SK-N-SH treated with all-trans-retinoic acid at 6 μM for 48 hours (cell line): Measurements from ENCODE around the gene METTL27.

Experiments
- CSDC2 ChIP-seq: fragments of 250-450 bp; sonication (Bioruptor Pico); IDR thresholded peaks from 2 replicates; pipeline ENCODE4 v1.5.0; 2020; ENCODE audit warnings: mild to moderate bottlenecking, moderate library complexity
- RARB ChIP-seq: fragments of 250-450 bp; sonication (Bioruptor Pico); IDR thresholded peaks from 2 replicates; pipeline ENCODE4 v1.8.0; 2021; ENCODE audit warnings: mild to moderate bottlenecking, moderate library complexity
- TOX ChIP-seq: fragments of 250-450 bp; sonication (Bioruptor Pico); IDR thresholded peaks from 2 replicates; pipeline ENCODE4 v1.8.0; 2021; ENCODE audit warnings: mild to moderate bottlenecking, moderate library complexity, borderline replicate concordance
- ZFP3 ChIP-seq: fragments of 250-450 bp; sonication (Bioruptor Pico); IDR thresholded peaks from 2 replicates; pipeline ENCODE4 v1.5.0; 2020; ENCODE audit warnings: mild to moderate bottlenecking, moderate library complexity
- ZFP30 ChIP-seq: fragments of 450-650 bp; formaldehyde crosslinking; IDR thresholded peaks from 2 replicates; pipeline ENCODE4 v1.5.0; 2022; ENCODE audit warnings: mild to moderate bottlenecking, moderate library complexity
- ZNF70 ChIP-seq: fragments of 450-650 bp; formaldehyde crosslinking; IDR thresholded peaks from 2 replicates; pipeline ENCODE4 v1.5.0; 2020; ENCODE audit warnings: mild to moderate bottlenecking, moderate library complexity
- TF ChIP-seq, protein P1 (sequence below): fragments of 250-450 bp; sonication (Bioruptor Pico); IDR thresholded peaks from 2 replicates; pipeline ENCODE4 v1.8.0; 2020; ENCODE audit warnings: mild to moderate bottlenecking, moderate library complexity, borderline replicate concordance

DNA sequence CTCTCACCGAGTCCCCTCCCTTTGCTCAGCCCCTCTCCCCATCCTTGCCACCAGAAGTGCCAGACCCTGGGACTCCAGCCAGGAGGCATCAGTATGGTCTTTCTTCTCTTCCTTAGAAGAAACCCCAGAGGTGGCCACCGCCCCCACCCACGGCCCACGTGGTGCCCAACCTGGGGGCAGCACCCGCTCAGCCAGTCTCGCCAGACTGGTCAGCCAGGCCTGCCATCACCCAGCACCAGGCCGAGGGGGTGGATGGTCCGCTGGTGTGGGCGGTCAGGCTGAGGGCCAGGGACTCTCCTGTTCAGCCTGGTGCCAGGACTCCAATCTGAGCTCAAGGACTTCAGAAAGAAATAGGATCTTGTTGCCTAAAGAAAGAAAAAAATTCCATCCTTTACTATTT lies 17.3 kb downstream of the METTL27 start:
- TF ChIP-seq, protein P1, sequence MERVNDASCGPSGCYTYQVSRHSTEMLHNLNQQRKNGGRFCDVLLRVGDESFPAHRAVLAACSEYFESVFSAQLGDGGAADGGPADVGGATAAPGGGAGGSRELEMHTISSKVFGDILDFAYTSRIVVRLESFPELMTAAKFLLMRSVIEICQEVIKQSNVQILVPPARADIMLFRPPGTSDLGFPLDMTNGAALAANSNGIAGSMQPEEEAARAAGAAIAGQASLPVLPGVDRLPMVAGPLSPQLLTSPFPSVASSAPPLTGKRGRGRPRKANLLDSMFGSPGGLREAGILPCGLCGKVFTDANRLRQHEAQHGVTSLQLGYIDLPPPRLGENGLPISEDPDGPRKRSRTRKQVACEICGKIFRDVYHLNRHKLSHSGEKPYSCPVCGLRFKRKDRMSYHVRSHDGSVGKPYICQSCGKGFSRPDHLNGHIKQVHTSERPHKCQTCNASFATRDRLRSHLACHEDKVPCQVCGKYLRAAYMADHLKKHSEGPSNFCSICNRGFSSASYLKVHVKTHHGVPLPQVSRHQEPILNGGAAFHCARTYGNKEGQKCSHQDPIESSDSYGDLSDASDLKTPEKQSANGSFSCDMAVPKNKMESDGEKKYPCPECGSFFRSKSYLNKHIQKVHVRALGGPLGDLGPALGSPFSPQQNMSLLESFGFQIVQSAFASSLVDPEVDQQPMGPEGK = no peak
- TF ChIP-seq RARB (CRISPR knock-in tag) = no peak
- no peak for TF ChIP-seq CSDC2 (CRISPR knock-in tag)
- no peak for TF ChIP-seq TOX (CRISPR knock-in tag)
- no peak for TF ChIP-seq ZFP3
- TF ChIP-seq ZFP30 (CRISPR knock-in tag) = no peak
- TF ChIP-seq ZNF70 (CRISPR knock-in tag) = no peak
